Suprapubic skin (tissue), 4 donors: ENCODE results near the gene TRPV4. TPM values are rescaled to one million over a fixed set of nuclear protein-coding genes. Genes with fewer than 3 reads are reported as not detected.

Experiments used
- DNase-seq, 2 donors: peaks; one replicate each; pipeline ENCODE4 v3.0.0-alpha.2; 2019; ENCODE audit warnings: low spot score in 2 of 2
- H3K27ac ChIP-seq: fragments of 200-600 bp; sonication (generic); one replicate; pipeline ENCODE4 v1.5.1; 2019
- H3K27me3 ChIP-seq: fragments of 200-600 bp; sonication (generic); one replicate; pipeline ENCODE4 v1.5.1; 2019
- H3K36me3 ChIP-seq: fragments of 200-600 bp; sonication (generic); one replicate; pipeline ENCODE4 v1.5.1; 2019
- H3K4me1 ChIP-seq: fragments of 200-600 bp; sonication (generic); one replicate; pipeline ENCODE4 v1.5.1; 2019
- H3K4me3 ChIP-seq: fragments of 200-600 bp; sonication (generic); one replicate; pipeline ENCODE4 v1.5.1; 2019; ENCODE audit warnings: mild to moderate bottlenecking
- H3K9me3 ChIP-seq: fragments of 200-600 bp; sonication (generic); one replicate; pipeline ENCODE4 v1.5.1; 2019
- EP300 ChIP-seq: sonication (generic); formaldehyde crosslinking; IDR thresholded peaks from one replicate; pipeline ENCODE4 v1.6.1; 2017; ENCODE audit warnings: antibody characterized with exemption
- POLR2A ChIP-seq, 2 donors: fragments of 450-650 bp; IDR thresholded peaks; one replicate each; pipeline ENCODE4 v1.6.1; 2017; ENCODE audit warnings: antibody characterized with exemption in 2 of 2, mild to moderate bottlenecking in 2 of 2, moderate library complexity in 2 of 2
- POLR2AphosphoS5 ChIP-seq, 3 donors: sonication (generic); formaldehyde crosslinking; IDR thresholded peaks; one replicate each; pipeline ENCODE4 v1.6.1; 2017; ENCODE audit warnings: antibody characterized with exemption in 3 of 3
- WGBS: methylation state at CpG from one replicate; pipeline ENCODE4 v1.1.5; 2018; 5-methylcytosine and 5-hydroxymethylcytosine counted together
- total RNA-seq, 4 donors: library from RNA; depleted of rRNA; stranded (reverse); fragments of >200 nt; gene quantifications; one replicate each; pipeline ENCODE4 v1.1.0, GENCODE V29; 2016
- TF ChIP-seq, protein P1 (sequence below), 2 donors: fragments of 200-600 bp in 1 of 2; fragments of 450-650 bp in 1 of 2; sonication (generic) in 1 of 2; IDR thresholded peaks; one replicate each; pipeline ENCODE4 v1.5.1; 2016 to 2019; ENCODE audit warnings: antibody characterized with exemption in 2 of 2, mild to moderate bottlenecking in 1 of 2, moderate library complexity in 1 of 2

The TRPV4 gene
- total RNA-seq, 4 donors from 2014 or later: 4.0 to 11.9 (median 5.4) TPM

- no peak for TF ChIP-seq POLR2AphosphoS5 (IDR thresholded peaks at IDR 0.05)
- no peak for TF ChIP-seq EP300
- no peak for TF ChIP-seq POLR2A (IDR thresholded peaks at IDR 0.05)
- TF ChIP-seq, protein P1, sequence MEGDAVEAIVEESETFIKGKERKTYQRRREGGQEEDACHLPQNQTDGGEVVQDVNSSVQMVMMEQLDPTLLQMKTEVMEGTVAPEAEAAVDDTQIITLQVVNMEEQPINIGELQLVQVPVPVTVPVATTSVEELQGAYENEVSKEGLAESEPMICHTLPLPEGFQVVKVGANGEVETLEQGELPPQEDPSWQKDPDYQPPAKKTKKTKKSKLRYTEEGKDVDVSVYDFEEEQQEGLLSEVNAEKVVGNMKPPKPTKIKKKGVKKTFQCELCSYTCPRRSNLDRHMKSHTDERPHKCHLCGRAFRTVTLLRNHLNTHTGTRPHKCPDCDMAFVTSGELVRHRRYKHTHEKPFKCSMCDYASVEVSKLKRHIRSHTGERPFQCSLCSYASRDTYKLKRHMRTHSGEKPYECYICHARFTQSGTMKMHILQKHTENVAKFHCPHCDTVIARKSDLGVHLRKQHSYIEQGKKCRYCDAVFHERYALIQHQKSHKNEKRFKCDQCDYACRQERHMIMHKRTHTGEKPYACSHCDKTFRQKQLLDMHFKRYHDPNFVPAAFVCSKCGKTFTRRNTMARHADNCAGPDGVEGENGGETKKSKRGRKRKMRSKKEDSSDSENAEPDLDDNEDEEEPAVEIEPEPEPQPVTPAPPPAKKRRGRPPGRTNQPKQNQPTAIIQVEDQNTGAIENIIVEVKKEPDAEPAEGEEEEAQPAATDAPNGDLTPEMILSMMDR (IDR thresholded peaks at IDR 0.05): no peak
- Histone ChIP-seq H3K4me3 (no peak overlapping the region), H3K27me3 (no peaks in the 10 kb centered on the region), H3K9me3 (no peaks in the 10 kb centered on the region), H3K27ac (no peak overlapping the region), H3K4me1 (no peaks in the 10 kb centered on the region), H3K36me3 (peaks cover 14% of the 10 kb centered on the region)
- no peak for DNase-seq
- WGBS: 80% methylated on average over 5 of the region's 5 CpGs
Measured at GRCh38 chr12:109811624-109811995, 21.6 kb downstream of the TRPV4 start.

GRCh38 chr12:109810954-109811623, 22.1 kb downstream of the TRPV4 start:
- no peak for TF ChIP-seq POLR2AphosphoS5 (IDR thresholded peaks at IDR 0.05)
- TF ChIP-seq POLR2A (IDR thresholded peaks at IDR 0.05): no peak
- TF ChIP-seq, protein P1 (IDR thresholded peaks at IDR 0.05): no peak
- no peak for TF ChIP-seq EP300
- no peak overlapping the region for H3K4me3 ChIP-seq
- 88% methylated on average over 10 of the region's 10 CpGs for WGBS
- H3K27me3 ChIP-seq: no peaks in the 10 kb centered on the region
- DNase-seq: no peak
- no peaks in the 10 kb centered on the region for H3K9me3 ChIP-seq
- H3K27ac ChIP-seq: no peak overlapping the region
- no peaks in the 10 kb centered on the region for H3K4me1 ChIP-seq
- H3K36me3 ChIP-seq: peaks cover 14% of the 10 kb centered on the region

DNA sequence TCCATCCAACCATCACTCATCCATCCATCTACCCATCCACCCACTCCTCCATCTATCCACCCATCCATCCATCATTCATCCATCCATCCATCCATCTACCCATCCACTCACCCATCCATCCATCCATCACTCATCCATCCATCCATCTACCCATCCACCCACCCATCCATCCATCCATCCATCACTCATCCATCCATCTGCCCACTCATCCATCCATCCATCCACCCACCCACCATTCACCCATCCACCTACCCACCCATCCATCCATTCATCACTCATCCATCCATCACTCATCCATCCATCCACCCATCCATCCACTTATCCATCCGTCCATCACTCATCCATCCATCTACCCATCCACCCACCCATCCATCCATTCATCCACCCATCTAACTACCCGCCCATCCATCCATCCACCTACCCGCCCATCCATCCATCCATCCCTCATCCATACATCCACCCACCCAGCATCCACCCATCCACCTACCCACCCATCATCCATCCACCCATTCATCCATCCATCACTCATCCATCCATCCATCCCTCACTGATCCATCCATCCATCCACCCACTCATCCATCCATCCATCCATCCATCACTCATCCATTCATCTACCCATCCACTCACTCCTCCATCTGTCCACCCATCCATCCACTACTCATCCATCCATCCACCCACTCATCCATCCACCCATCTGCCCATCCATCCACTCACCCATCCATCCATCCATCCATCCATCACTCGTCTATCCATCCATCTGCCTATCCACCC, 24.1 kb downstream of the TRPV4 start:
- Histone ChIP-seq H3K27ac (no peak overlapping the region), H3K4me1 (peaks cover 5% of the 10 kb centered on the region), H3K4me3 (no peak overlapping the region), H3K36me3 (peaks cover 9% of the 10 kb centered on the region), H3K27me3 (no peaks in the 10 kb centered on the region), H3K9me3 (no peaks in the 10 kb centered on the region)
- no peak for DNase-seq
- 93% methylated on average over 4 of the region's 4 CpGs for WGBS
- no peak for TF ChIP-seq POLR2AphosphoS5 (IDR thresholded peaks at IDR 0.05)
- TF ChIP-seq, protein P1 (IDR thresholded peaks at IDR 0.05): peak in 1 of 2 donors; percentile 6

DNA sequence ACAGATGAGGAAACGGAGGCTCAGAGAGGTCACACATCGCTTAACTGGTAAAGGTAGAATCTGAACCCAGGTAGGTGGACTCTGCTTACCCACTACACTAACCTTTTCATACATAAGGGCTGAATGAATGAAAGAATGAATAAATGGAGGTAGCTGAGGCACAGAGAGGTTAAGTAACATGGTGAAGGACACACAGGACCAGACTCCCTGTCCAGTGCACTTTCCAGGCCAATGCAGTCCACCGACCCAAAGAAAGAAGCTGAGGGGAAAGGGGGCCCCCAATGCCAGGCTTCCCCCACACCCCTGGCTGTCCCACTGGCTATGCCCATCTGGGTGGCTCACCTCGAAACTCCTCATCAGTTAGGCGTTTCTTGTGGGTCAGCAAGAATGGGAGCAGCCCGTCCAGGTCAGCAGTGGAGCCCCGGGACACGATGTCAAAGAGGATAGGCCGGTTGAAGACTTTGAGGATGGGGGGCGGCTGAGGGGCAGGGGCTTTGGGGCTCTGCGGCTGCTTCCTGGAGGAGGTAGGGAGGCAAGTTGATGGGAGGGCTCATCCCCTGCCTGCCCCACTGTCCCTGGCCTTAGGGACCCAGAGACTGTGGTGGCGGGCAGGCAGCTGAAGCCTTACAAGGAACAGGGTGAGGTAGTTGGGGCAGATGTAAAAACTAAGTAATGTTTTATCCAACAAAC, 25.1 kb downstream of the TRPV4 start:
- 94% methylated on average over 12 of the region's 12 CpGs for WGBS
- TF ChIP-seq, protein P1 (IDR thresholded peaks at IDR 0.05): no peak
- TF ChIP-seq POLR2AphosphoS5 (IDR thresholded peaks at IDR 0.05): no peak
- TF ChIP-seq POLR2A (IDR thresholded peaks at IDR 0.05): no peak
- TF ChIP-seq EP300: no peak
- no peak for DNase-seq
- H3K4me1 ChIP-seq: peaks cover 5% of the 10 kb centered on the region
- H3K27ac ChIP-seq: no peak overlapping the region
- no peaks in the 10 kb centered on the region for H3K9me3 ChIP-seq
- H3K36me3 ChIP-seq: peaks cover 1% of the 10 kb centered on the region
- H3K27me3 ChIP-seq: no peaks in the 10 kb centered on the region
- no peak overlapping the region for H3K4me3 ChIP-seq
